HepG2 (cell line): ENCODE measurements around the gene SCFD2. TPM values are rescaled to one million over a fixed set of nuclear protein-coding genes. Genes with fewer than 3 reads are reported as not detected.

Source experiments
- CHD2 ChIP-seq: IDR thresholded peaks from 2 replicates; pipeline ENCODE4 v1.6.1; 2011; ENCODE audit warnings: low read depth, low read length, improper control_type of control experiment
- CSRNP2 ChIP-seq: sonication (generic); formaldehyde crosslinking; conservative IDR thresholded peaks from 2 replicates; pipeline ENCODE4 v1.8.0; 2022; ENCODE audit warnings: low read depth, missing genetic modification reagents
- HOXA7 ChIP-seq: sonication (generic); formaldehyde crosslinking; IDR thresholded peaks from 2 replicates; pipeline ENCODE4 v1.8.1; 2022; ENCODE audit warnings: mild to moderate bottlenecking, missing genetic modification reagents, moderate library complexity
- KLF11 ChIP-seq: IDR thresholded peaks from 2 replicates; pipeline ENCODE4 v1.6.1; 2016; ENCODE audit warnings: missing compliant biosample characterization
- KLF6 ChIP-seq: IDR thresholded peaks from 2 replicates; pipeline ENCODE4 v1.8.0; 2016; ENCODE audit warnings: missing biosample characterization, missing genetic modification reagents
- PCBP2 ChIP-seq: fragments of 200-400 bp; formaldehyde crosslinking; optimal IDR thresholded peaks from 2 replicates; pipeline ENCODE3; 2018; ENCODE audit warnings: low read length, low read depth; ENCODE audit not compliant: poor library complexity, severe bottlenecking
- REL ChIP-seq: sonication (generic); formaldehyde crosslinking; conservative IDR thresholded peaks from 2 replicates; pipeline ENCODE4 v1.8.0; 2022; ENCODE audit warnings: mild to moderate bottlenecking, missing genetic modification reagents, moderate library complexity
- SRY ChIP-seq: sonication (generic); formaldehyde crosslinking; IDR thresholded peaks from 2 replicates; pipeline ENCODE4 v1.8.0; 2022; ENCODE audit warnings: mild to moderate bottlenecking, missing genetic modification reagents
- STAT5B ChIP-seq: sonication (generic); formaldehyde crosslinking; IDR thresholded peaks from 2 replicates; pipeline ENCODE4 v1.4.0; 2020; ENCODE audit warnings: missing genetic modification reagents
- TMF1 ChIP-seq: sonication (generic); formaldehyde crosslinking; IDR thresholded peaks from 2 replicates; pipeline ENCODE4 v1.8.1; 2022; ENCODE audit warnings: low read depth, missing genetic modification reagents
- ZNF225 ChIP-seq: sonication (generic); formaldehyde crosslinking; IDR thresholded peaks from 2 replicates; pipeline ENCODE4 v1.4.0; 2020; ENCODE audit warnings: mild to moderate bottlenecking, missing genetic modification reagents
- ZNF510 ChIP-seq: sonication (generic); formaldehyde crosslinking; IDR thresholded peaks from 2 replicates; pipeline ENCODE4 v1.4.0; 2020; ENCODE audit warnings: low read depth, mild to moderate bottlenecking, missing genetic modification reagents
- ZNF614 ChIP-seq: IDR thresholded peaks from 2 replicates; pipeline ENCODE4 v1.6.1; 2018; ENCODE audit warnings: missing biosample characterization, missing genetic modification reagents, inconsistent platforms, borderline replicate concordance
- ZNF652 ChIP-seq: IDR thresholded peaks from 2 replicates; pipeline ENCODE4 v1.6.1; 2016; ENCODE audit warnings: low read depth, borderline replicate concordance
- ZSCAN22 ChIP-seq: sonication (generic); formaldehyde crosslinking; IDR thresholded peaks from 2 replicates; pipeline ENCODE4 v1.4.0; 2020; ENCODE audit warnings: mild to moderate bottlenecking, missing genetic modification reagents
- polyA plus RNA-seq, 8 experiments: library from polyadenylated mRNA; depleted of rRNA in 3 of 8; stranded (reverse) in 7 of 8; unstranded in 1 of 8; fragments of >200 nt; fragmentation: Illumina TruSeq in 4 of 8; extraction: Trizol in 4 of 8; gene quantifications; 2 replicates each; pipeline versions ENCODE4 v1.2.1 to v1.2.3, GENCODE V29; 2011 to 2016; ENCODE audit warnings: low read depth in 4 of 8, missing spikeins in 1 of 8, mixed read lengths in 1 of 8; ENCODE audit not compliant: insufficient read depth in 1 of 8
- total RNA-seq, 5 experiments: library from RNA; depleted of rRNA; stranded (reverse); fragments of >200 nt; fragmentation: Illumina TruSeq; extraction: Trizol; gene quantifications; 2 replicates each; pipeline ENCODE4 v1.2.3, GENCODE V29; 2016; ENCODE audit warnings: low read depth in 1 of 5
- TF ChIP-seq, protein P1 (sequence below): sonication (generic); formaldehyde crosslinking; IDR thresholded peaks from 2 replicates; pipeline ENCODE4 v1.4.0; 2020; ENCODE audit warnings: missing genetic modification reagents, borderline replicate concordance
- TF ChIP-seq, protein P2 (sequence below): sonication (generic); formaldehyde crosslinking; IDR thresholded peaks from 2 replicates; pipeline ENCODE4 v1.4.0; 2020; ENCODE audit warnings: missing genetic modification reagents

The SCFD2 gene
- total and polyA plus RNA-seq, 2 of the 13 experiments (the other 11 are each of a cell fraction or from before 2014, with no cell fraction given) = 4.6 to 15.6 TPM

DNA sequence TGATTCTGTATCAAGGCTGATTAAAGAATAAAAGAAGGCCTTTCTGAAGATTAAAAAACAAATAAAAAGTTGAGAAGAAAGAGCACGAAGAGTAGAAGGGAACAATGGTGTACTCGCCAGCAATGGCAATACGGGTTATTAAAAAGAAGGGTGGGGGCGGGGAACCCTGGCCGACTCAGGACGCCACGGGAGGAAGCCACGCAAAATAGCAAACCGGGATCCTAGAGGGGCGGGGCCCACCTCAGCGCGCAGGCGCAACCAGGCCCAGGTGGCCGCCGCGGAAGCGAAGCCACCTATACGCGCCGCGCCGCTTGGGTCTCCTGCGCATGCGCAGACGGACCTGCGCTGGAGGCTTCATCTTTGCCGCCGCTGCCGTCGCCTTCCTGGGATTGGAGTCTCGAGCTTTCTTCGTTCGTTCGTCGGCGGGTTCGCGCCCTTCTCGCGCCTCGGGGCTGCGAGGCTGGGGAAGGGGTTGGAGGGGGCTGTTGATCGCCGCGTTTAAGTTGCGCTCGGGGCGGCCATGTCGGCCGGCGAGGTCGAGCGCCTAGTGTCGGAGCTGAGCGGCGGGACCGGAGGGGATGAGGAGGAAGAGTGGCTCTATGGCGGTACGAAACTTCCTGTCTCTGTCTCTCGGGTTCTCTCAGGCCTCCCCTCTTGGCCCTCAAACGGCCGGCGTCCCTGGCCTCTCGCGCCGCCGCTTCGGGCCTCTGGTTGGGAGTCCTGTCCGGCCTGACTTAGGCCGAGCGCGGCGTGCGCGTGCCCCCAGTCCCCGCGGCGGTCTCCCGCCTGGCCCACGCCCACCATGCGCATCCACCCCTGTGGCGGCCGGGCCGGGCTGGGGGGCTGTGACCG lies 11.7 kb upstream of the SCFD2 start, which contains the start of gene FIP1L1 (continued):
- TF ChIP-seq ZNF652 (CRISPR knock-in tag) (no peak), KLF11 (CRISPR knock-in tag) (peak; percentile 21; the same call in 1 of the 2 replicates), TMF1 (CRISPR knock-in tag) (no peak; the same call in 1 of the 2 replicates), ZNF614 (CRISPR knock-in tag) (peak; percentile 53; the same call in 1 of the 2 replicates), CSRNP2 (CRISPR knock-in tag) (no peak), ZNF510 (CRISPR knock-in tag) (peak; percentile 71; the same call in 1 of the 2 replicates), REL (CRISPR knock-in tag) (0 out of 2 replicates have a peak, but pooled peaks have one; percentile 7), CHD2 (no peak), ZNF225 (CRISPR knock-in tag) (peak; percentile 62; the same call in 1 of the 2 replicates), SRY (CRISPR knock-in tag) (0 out of 2 replicates have a peak, but pooled peaks have one; percentile 41), ZSCAN22 (CRISPR knock-in tag) (peak; percentile 56; the same call in 1 of the 2 replicates), PCBP2 (no peak), STAT5B (CRISPR knock-in tag) (no peak), KLF6 (CRISPR knock-in tag) (peak; percentile 73), HOXA7 (CRISPR knock-in tag) (no peak)
- TF ChIP-seq, protein P1, sequence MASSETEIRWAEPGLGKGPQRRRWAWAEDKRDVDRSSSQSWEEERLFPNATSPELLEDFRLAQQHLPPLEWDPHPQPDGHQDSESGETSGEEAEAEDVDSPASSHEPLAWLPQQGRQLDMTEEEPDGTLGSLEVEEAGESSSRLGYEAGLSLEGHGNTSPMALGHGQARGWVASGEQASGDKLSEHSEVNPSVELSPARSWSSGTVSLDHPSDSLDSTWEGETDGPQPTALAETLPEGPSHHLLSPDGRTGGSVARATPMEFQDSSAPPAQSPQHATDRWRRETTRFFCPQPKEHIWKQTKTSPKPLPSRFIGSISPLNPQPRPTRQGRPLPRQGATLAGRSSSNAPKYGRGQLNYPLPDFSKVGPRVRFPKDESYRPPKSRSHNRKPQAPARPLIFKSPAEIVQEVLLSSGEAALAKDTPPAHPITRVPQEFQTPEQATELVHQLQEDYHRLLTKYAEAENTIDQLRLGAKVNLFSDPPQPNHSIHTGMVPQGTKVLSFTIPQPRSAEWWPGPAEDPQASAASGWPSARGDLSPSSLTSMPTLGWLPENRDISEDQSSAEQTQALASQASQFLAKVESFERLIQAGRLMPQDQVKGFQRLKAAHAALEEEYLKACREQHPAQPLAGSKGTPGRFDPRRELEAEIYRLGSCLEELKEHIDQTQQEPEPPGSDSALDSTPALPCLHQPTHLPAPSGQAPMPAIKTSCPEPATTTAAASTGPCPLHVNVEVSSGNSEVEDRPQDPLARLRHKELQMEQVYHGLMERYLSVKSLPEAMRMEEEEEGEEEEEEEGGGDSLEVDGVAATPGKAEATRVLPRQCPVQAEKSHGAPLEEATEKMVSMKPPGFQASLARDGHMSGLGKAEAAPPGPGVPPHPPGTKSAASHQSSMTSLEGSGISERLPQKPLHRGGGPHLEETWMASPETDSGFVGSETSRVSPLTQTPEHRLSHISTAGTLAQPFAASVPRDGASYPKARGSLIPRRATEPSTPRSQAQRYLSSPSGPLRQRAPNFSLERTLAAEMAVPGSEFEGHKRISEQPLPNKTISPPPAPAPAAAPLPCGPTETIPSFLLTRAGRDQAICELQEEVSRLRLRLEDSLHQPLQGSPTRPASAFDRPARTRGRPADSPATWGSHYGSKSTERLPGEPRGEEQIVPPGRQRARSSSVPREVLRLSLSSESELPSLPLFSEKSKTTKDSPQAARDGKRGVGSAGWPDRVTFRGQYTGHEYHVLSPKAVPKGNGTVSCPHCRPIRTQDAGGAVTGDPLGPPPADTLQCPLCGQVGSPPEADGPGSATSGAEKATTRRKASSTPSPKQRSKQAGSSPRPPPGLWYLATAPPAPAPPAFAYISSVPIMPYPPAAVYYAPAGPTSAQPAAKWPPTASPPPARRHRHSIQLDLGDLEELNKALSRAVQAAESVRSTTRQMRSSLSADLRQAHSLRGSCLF (CRISPR knock-in tag) = peak; percentile 71; the same call in 1 of the 2 replicates
- TF ChIP-seq, protein P2, sequence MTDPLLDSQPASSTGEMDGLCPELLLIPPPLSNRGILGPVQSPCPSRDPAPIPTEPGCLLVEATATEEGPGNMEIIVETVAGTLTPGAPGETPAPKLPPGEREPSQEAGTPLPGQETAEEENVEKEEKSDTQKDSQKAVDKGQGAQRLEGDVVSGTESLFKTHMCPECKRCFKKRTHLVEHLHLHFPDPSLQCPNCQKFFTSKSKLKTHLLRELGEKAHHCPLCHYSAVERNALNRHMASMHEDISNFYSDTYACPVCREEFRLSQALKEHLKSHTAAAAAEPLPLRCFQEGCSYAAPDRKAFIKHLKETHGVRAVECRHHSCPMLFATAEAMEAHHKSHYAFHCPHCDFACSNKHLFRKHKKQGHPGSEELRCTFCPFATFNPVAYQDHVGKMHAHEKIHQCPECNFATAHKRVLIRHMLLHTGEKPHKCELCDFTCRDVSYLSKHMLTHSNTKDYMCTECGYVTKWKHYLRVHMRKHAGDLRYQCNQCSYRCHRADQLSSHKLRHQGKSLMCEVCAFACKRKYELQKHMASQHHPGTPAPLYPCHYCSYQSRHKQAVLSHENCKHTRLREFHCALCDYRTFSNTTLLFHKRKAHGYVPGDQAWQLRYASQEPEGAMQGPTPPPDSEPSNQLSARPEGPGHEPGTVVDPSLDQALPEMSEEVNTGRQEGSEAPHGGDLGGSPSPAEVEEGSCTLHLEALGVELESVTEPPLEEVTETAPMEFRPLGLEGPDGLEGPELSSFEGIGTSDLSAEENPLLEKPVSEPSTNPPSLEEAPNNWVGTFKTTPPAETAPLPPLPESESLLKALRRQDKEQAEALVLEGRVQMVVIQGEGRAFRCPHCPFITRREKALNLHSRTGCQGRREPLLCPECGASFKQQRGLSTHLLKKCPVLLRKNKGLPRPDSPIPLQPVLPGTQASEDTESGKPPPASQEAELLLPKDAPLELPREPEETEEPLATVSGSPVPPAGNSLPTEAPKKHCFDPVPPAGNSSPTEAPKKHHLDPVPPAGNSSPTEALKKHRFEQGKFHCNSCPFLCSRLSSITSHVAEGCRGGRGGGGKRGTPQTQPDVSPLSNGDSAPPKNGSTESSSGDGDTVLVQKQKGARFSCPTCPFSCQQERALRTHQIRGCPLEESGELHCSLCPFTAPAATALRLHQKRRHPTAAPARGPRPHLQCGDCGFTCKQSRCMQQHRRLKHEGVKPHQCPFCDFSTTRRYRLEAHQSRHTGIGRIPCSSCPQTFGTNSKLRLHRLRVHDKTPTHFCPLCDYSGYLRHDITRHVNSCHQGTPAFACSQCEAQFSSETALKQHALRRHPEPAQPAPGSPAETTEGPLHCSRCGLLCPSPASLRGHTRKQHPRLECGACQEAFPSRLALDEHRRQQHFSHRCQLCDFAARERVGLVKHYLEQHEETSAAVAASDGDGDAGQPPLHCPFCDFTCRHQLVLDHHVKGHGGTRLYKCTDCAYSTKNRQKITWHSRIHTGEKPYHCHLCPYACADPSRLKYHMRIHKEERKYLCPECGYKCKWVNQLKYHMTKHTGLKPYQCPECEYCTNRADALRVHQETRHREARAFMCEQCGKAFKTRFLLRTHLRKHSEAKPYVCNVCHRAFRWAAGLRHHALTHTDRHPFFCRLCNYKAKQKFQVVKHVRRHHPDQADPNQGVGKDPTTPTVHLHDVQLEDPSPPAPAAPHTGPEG (CRISPR knock-in tag) = peak; percentile 65
